CD14-positive monocyte (primary cell): ENCODE results near the gene CASP10. TPM values are rescaled to one million over a fixed set of nuclear protein-coding genes. Genes with fewer than 3 reads are reported as not detected.

Source experiments
- DNase-seq, 3 donors: peaks; one replicate each; pipeline ENCODE4 v3.0.0-alpha.2; 2011 to 2022
- H2AFZ ChIP-seq: 2 replicates; pipeline ENCODE4 v1.6.0; 2012; ENCODE audit warnings: mild to moderate bottlenecking, low read depth, low read length, inconsistent platforms; ENCODE audit not compliant: insufficient read depth, poor library complexity, severe bottlenecking
- H3K27ac ChIP-seq, 2 donors: 1 replicate in 1 of 2; 2 replicates in 1 of 2; pipeline ENCODE4 v1.5.1; 2012 to 2013; ENCODE audit warnings: low read length in 2 of 2, control low read depth in 1 of 2, inconsistent platforms in 1 of 2, low read depth in 1 of 2, mild to moderate bottlenecking in 1 of 2
- H3K27me3 ChIP-seq, 2 donors: one replicate each; pipeline versions ENCODE4 v1.6.0 to v1.6.1; 2011 to 2013; ENCODE audit warnings: low read length in 2 of 2; ENCODE audit not compliant: control insufficient read depth in 2 of 2, insufficient read depth in 2 of 2
- H3K36me3 ChIP-seq, 2 donors: replicated peaks in 1 of 2; 1 replicate in 1 of 2; 2 replicates in 1 of 2; pipeline versions ENCODE4 v1.5.1 to v1.6.1; 2012 to 2013; ENCODE audit warnings: low read length in 2 of 2, control low read depth in 1 of 2, inconsistent platforms in 1 of 2, mild to moderate bottlenecking in 1 of 2; ENCODE audit not compliant: insufficient read depth in 2 of 2, control insufficient read depth in 1 of 2
- H3K4me1 ChIP-seq, 2 donors: 1 replicate in 1 of 2; 2 replicates in 1 of 2; pipeline versions ENCODE4 v1.5.1 to v1.6.1; 2012 to 2013; ENCODE audit warnings: low read length in 2 of 2, control low read depth in 1 of 2, inconsistent platforms in 1 of 2, mild to moderate bottlenecking in 1 of 2, moderate library complexity in 1 of 2; ENCODE audit not compliant: insufficient read depth in 2 of 2, control insufficient read depth in 1 of 2
- H3K4me2 ChIP-seq: replicated peaks from 2 replicates; pipeline ENCODE3; 2012; ENCODE audit warnings: low read length, moderate library complexity, mild to moderate bottlenecking; ENCODE audit not compliant: poor library complexity, severe bottlenecking; ENCODE audit errors: extremely low read depth
- H3K4me3 ChIP-seq, 3 experiments: fragments of 200-600 bp in 1 of 3; sonication (generic) in 1 of 3; replicated peaks in 1 of 3; 1 replicate in 2 of 3; 2 replicates in 1 of 3; pipeline ENCODE4 v1.5.1; 2011 to 2013; ENCODE audit warnings: low read length in 3 of 3, mild to moderate bottlenecking in 3 of 3, control low read depth in 2 of 3, low read depth in 2 of 3, inconsistent platforms in 1 of 3, moderate library complexity in 1 of 3
- H3K79me2 ChIP-seq: 2 replicates; pipeline ENCODE4 v1.6.0; 2012; ENCODE audit warnings: mild to moderate bottlenecking, control low read depth, inconsistent platforms, low read length, moderate library complexity; ENCODE audit not compliant: insufficient read depth
- H3K9ac ChIP-seq: 2 replicates; pipeline ENCODE4 v1.6.0; 2017; ENCODE audit warnings: low read length, mild to moderate bottlenecking; ENCODE audit not compliant: insufficient read depth, poor library complexity, severe bottlenecking
- H3K9me3 ChIP-seq, 2 donors: replicated peaks in 1 of 2; 1 replicate in 1 of 2; 2 replicates in 1 of 2; pipeline versions ENCODE4 v1.5.1 to v1.6.1; 2012 to 2013; ENCODE audit warnings: low read length in 2 of 2, control low read depth in 1 of 2; ENCODE audit not compliant: control insufficient read depth in 1 of 2, insufficient read depth in 1 of 2
- H4K20me1 ChIP-seq: 2 replicates; pipeline ENCODE4 v1.6.0; 2012; ENCODE audit warnings: mild to moderate bottlenecking, low read length, control low read depth, moderate library complexity; ENCODE audit not compliant: insufficient read depth
- H3K27ac Mint-ChIP-seq, 7 donors: one replicate each; pipeline ENCODE4 v1.8.0; 2020; ENCODE audit warnings: mild to moderate bottlenecking in 7 of 7, mixed read lengths in 7 of 7, moderate library complexity in 6 of 7, inconsistent platforms in 2 of 7
- H3K27me3 Mint-ChIP-seq, 3 donors: one replicate each; pipeline ENCODE4 v1.8.0; 2021 to 2022; ENCODE audit warnings: low read depth in 3 of 3, mild to moderate bottlenecking in 3 of 3, mixed read lengths in 3 of 3, moderate library complexity in 3 of 3, inconsistent platforms in 1 of 3
- H3K36me3 Mint-ChIP-seq, 2 donors: one replicate each; pipeline ENCODE4 v1.8.0; 2020; ENCODE audit warnings: mixed read lengths in 2 of 2, inconsistent platforms in 1 of 2, mild to moderate bottlenecking in 1 of 2
- H3K4me1 Mint-ChIP-seq: one replicate; pipeline ENCODE4 v1.8.0; 2020; ENCODE audit warnings: mild to moderate bottlenecking, mixed read lengths
- H3K4me3 Mint-ChIP-seq, 2 donors: one replicate each; pipeline ENCODE4 v1.8.0; 2020; ENCODE audit warnings: mild to moderate bottlenecking in 2 of 2, mixed read lengths in 2 of 2, moderate library complexity in 1 of 2
- H3K9me3 Mint-ChIP-seq, 7 donors: one replicate each; pipeline ENCODE4 v1.8.0; 2020 to 2022; ENCODE audit warnings: mixed read lengths in 7 of 7, mild to moderate bottlenecking in 6 of 7, moderate library complexity in 6 of 7, inconsistent platforms in 2 of 7
- WGBS: methylation state at CpG from one replicate; pipeline ENCODE4 v1.1.5; 2013; ENCODE audit warnings: missing lambda C conversion rate; ENCODE audit not compliant: insufficient coverage; 5-methylcytosine and 5-hydroxymethylcytosine counted together
- intact Hi-C, 2 donors: fragments of 100-400 bp; cut with micrococcal nuclease; formaldehyde crosslinking; loops; one replicate each; pipeline versions ENCODE4 v1.15.0 to v1.15.1; 2023
- polyA plus RNA-seq, 3 donors: library from polyadenylated mRNA; depleted of rRNA in 1 of 3; unstranded in 2 of 3; stranded (reverse) in 1 of 3; fragments of 300-500 nt in 2 of 3; fragments of >200 nt in 1 of 3; fragmentation: Illumina TruSeq in 2 of 3; gene quantifications; 1 replicate in 2 of 3; 2 replicates in 1 of 3; pipeline ENCODE4 v1.2.3, GENCODE V29; 2012 to 2021
- TF ChIP-seq, protein P1 (sequence below): fragments of 200-600 bp; IDR thresholded peaks from one replicate; pipeline ENCODE4 v1.8.0; 2022; ENCODE audit warnings: antibody characterized with exemption, mild to moderate bottlenecking

Gene CASP10
- polyA plus RNA-seq, 3 donors: 17.7 to 23.3 (median 18.9) TPM

DNA sequence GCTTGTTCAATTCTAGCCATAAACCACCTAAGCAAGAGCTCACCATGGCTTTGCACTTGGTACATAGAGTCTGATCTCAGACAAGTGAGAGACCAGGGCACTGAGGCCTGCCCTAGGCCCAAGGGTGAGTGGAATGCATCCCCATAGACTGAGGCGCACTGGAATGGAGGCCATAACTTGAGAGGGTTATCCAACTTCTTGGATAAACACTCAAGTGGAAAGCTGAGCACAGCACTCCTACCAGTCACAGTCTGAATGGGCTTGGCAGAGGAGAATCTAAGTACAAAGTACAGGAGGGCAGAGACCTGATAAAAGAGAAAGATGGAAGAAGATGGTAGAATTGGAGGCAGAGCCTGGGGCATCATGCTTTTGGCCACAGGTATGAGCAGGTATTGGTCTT, 30.4 kb upstream of the CASP10 start:
- H3K36me3 Mint-ChIP-seq: peaks cover 58 to 82% of the 10 kb centered on the region in 2 donors
- no peak overlapping the region for H3K4me2 ChIP-seq
- H3K9ac ChIP-seq: no peak overlapping the region
- H3K9me3 Mint-ChIP-seq: peaks cover 0 to 2% (median 0%) of the 10 kb centered on the region in 7 donors
- peaks cover 83% of the 10 kb centered on the region for H3K79me2 ChIP-seq
- H3K4me1 Mint-ChIP-seq: peaks cover 84% of the 10 kb centered on the region
- WGBS: no CpG with 5 or more reads among the region's 1 CpG
- no peak overlapping the region for H2AFZ ChIP-seq
- no peak overlapping the region for H3K4me3 ChIP-seq
- no peak for DNase-seq
- H4K20me1 ChIP-seq: peaks cover 63% of the 10 kb centered on the region
- intact Hi-C loops: no loop called here
- H3K27ac Mint-ChIP-seq: peak overlapping the region; percentile 93 to 100 (median 99)
- no peak overlapping the region for H3K4me3 Mint-ChIP-seq
- H3K9me3 ChIP-seq: no peaks in the 10 kb centered on the region
- peaks cover 85 to 88% of the 10 kb centered on the region in 2 donors for H3K4me1 ChIP-seq
- H3K36me3 ChIP-seq: peaks cover 60 to 78% of the 10 kb centered on the region in 2 donors
- TF ChIP-seq, protein P1, sequence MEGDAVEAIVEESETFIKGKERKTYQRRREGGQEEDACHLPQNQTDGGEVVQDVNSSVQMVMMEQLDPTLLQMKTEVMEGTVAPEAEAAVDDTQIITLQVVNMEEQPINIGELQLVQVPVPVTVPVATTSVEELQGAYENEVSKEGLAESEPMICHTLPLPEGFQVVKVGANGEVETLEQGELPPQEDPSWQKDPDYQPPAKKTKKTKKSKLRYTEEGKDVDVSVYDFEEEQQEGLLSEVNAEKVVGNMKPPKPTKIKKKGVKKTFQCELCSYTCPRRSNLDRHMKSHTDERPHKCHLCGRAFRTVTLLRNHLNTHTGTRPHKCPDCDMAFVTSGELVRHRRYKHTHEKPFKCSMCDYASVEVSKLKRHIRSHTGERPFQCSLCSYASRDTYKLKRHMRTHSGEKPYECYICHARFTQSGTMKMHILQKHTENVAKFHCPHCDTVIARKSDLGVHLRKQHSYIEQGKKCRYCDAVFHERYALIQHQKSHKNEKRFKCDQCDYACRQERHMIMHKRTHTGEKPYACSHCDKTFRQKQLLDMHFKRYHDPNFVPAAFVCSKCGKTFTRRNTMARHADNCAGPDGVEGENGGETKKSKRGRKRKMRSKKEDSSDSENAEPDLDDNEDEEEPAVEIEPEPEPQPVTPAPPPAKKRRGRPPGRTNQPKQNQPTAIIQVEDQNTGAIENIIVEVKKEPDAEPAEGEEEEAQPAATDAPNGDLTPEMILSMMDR: no peak
- peaks cover 0 to 2% (median 0%) of the 10 kb centered on the region in 3 donors for H3K27me3 Mint-ChIP-seq
- no peaks in the 10 kb centered on the region for H3K27me3 ChIP-seq
- peak overlapping the region; percentile 94 to 96 for H3K27ac ChIP-seq

DNA sequence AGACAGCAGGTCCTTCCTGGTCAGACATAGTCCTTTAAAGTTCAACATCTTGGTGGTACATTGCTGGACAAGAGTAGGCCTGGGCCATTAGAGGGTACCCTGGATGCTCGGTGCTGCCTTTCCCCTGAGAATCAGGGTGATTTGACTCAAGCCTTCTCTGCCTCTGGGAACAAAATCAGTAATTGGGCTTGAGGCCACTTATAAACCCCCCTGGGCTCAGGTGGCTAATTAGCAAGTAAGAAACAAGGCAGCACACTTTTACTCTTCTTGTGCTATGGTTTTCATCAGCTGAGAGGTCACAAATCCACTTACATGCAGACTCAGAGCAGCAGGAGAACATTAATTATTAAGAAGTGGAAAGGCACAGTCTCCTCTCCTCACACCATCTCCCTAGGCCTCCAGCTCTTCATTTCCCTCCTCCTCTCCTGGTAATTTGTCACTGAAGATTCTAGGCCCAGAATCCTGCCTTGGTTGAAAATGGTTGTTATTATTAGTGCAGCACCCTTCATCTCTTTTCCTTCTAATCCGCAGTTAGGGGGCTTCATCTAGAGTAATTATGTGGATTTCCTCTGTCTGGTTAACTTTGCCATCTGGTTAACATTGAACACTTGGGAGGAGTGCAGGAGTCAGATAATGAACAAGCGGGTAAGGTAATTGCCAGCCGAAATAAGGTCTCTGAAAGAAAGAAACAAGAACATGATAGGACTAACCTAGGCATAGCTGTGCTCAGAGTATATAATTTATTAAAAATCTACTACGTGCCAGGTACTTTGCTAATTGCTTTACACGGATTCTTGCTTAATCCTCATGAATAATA, 29.7 kb upstream of the CASP10 start:
- Histone ChIP-seq H3K4me3 (no peak overlapping the region), H3K36me3 (peaks cover 60 to 77% of the 10 kb centered on the region in 2 donors), H3K27ac (peak overlapping the region; percentile 94 to 96), H3K9me3 (no peaks in the 10 kb centered on the region), H3K4me2 (no peak overlapping the region), H3K4me1 (peaks cover 92 to 94% of the 10 kb centered on the region in 2 donors), H3K79me2 (peaks cover 82% of the 10 kb centered on the region), H3K27me3 (no peaks in the 10 kb centered on the region), H2AFZ (no peak overlapping the region), H3K9ac (no peak overlapping the region), H4K20me1 (peaks cover 62% of the 10 kb centered on the region)
- TF ChIP-seq, protein P1: no peak
- peaks cover 60 to 83% of the 10 kb centered on the region in 2 donors for H3K36me3 Mint-ChIP-seq
- peaks cover 90% of the 10 kb centered on the region for H3K4me1 Mint-ChIP-seq
- peak overlapping the region; percentile 93 to 100 (median 99) for H3K27ac Mint-ChIP-seq
- DNase-seq: no peak
- H3K9me3 Mint-ChIP-seq: peaks cover 0 to 2% (median 0%) of the 10 kb centered on the region in 7 donors
- intact Hi-C loops: no loop called here
- peaks cover 0 to 2% (median 0%) of the 10 kb centered on the region in 3 donors for H3K27me3 Mint-ChIP-seq
- no peak overlapping the region for H3K4me3 Mint-ChIP-seq
- WGBS: 100% methylated on average over 1 of the region's 6 CpGs
